HTERT RPE-1 (cell line): ENCODE results near the gene MATK.
"Not testable (repeated sequence)": the region's sequence is repeated elsewhere in the genome, so short reads cannot be mapped to it uniquely, and the experiment has no call there.

Experiments used
- in situ Hi-C: fragments of 300-500 bp; cut with MboI; formaldehyde crosslinking; loops from 4 replicates; pipeline ENCODE4 v1.14.3; 2020; ENCODE audit warnings: low sequenced_read_pairs

The MATK gene

GRCh38 chr19:3771000-3771905 lies 14.9 kb downstream of the MATK start:
- in situ Hi-C loops: no loop called here

DNA sequence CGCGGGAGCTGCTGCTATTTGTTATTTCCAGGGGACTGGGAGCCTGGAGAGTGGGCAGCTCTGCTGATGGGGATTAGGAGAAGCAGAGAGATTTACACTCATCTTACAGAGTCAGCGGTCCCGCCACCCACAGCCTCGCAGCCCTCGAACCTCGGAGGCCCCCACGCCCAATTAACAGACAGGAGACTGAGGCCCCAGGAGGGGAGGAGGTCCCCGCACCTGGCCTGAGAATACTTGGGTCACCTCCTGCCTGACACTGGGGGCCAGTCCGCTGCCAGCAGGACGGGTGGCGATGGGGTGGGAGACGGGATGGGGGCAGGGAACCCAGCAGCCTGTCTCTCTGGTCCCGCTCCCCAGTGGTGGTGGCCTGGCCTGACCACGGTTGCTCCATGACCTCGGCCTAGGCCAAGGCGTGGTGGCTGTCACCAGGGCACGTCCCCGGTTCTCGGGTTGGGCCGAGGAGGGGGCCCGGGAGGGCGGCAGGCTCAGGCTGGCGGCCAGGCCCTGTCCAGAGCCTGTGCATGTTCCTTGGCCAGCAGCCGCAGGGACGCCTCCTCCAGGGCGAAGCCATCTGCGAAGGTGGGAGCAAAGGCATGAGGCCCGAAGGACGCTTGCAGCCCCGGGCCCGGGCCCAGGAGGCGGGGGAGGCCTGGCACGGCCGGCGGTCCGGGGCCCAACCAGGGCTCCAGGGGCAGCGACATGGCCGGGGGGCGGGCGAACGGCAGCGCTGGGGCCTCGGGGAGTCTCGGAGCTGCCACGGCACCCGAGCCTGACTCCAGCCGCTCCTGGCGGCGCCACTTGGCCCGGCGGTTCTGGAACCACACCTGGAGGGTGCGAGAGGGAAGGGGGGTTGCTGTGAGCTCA lies 15.8 kb downstream of the MATK start:
- in situ Hi-C loops: no loop called here

- in situ Hi-C loops: no loop called here
These were observed 16.7 kb downstream of the MATK start for GRCh38 chr19:3769494-3769893.

- in situ Hi-C loops: no loop called here
These were observed 17.5 kb downstream of the MATK start for GRCh38 chr19:3768748-3769099.

GRCh38 chr19:3768015-3768747 lies 18.0 kb downstream of the MATK start:
- in situ Hi-C loops: no loop called here

DNA sequence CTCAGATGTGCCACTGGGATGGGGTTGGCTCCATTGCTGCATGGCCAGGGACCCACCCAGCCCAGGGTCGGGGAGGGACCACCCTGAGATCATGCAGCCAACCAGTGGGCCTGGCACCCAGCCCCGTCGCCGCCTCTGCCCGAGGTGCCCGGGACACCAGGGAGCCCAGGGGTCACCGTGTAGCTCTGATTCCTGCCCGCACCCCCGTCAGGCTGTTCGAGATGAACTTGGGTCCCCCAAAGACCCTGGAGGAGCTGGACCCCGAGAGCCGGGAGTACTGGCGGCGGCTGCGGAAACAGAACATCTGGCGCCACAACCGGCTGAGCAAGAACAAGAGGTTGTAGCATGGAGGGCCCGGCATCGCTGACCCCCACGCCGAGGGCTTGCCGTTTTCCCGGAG lies 19.1 kb downstream of the MATK start:
- in situ Hi-C loops: no loop called here

- in situ Hi-C loops: no loop called here
These were observed 19.7 kb downstream of the MATK start for GRCh38 chr19:3766520-3766919.

DNA sequence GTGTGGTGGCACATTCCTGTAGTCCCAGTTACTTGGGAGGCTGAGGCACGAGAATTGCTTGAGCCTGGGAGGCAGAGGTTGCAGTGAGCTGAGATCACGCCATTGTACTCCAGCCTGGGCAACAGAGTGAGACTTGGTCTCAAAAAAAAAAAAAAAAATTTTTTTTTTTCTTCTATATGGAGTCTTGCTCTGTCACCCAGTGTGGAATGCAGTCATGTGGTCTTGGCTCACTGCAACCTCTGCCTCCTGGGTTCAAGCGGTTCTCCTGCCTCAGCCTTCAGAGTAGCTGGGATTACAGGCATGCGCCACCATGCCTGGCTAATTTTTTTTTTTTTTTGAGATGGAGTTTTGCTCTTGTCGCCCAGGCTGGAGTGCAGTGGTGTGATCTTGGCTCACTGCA lies 20.4 kb downstream of the MATK start:
- in situ Hi-C loops: not testable (repeated sequence)

- in situ Hi-C loops: no loop called here
These were observed 21.1 kb downstream of the MATK start for GRCh38 chr19:3765121-3765520.

- in situ Hi-C loops: no loop called here
These were observed 23.4 kb downstream of the MATK start, which contains the start of gene MRPL54 for GRCh38 chr19:3762501-3763459. Gene MRPL54 (plus strand): TSS chr19:3762682. CDS start chr19:3762701, 19 bp downstream.

GRCh38 chr19:3762130-3762473 lies 24.1 kb downstream of the MATK start:
- in situ Hi-C loops: no loop called here

DNA sequence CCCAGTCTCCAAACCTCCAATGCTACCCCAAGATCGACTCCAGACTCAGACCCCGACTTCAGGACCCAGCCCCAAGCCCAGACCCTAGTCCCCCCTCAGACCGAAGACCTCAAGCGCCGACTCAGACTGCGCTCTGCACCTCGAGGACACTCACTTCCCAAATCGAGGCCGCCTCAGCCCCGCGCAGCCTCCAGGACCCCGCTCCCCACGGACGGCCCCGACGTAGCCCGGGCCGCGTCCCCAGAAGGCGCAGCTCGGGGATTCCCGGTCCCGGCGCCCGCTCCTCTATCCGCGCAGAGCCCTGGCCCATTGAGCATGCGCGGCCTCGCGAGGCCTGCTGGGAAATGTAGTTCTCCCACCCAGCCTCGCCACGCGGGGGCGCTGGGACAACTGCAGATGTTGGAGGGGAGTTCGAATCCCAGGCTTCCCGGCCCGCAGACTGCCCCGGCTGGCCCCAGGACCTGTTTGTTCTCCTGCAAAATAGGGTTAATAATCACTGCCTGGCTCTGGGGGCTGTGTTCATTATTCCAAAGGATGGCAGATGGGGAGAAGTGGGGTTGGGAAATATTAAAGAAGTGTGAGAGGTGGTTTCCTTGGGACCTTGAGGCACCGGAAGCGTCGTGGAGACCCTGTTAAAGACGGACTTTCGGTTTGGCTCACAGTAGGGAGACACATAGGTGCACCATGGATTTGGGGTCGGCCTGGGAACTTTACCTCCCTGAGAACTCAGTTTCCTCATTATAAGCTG lies 24.6 kb downstream of the MATK start, which contains the start of gene APBA3:
APBA3 (minus strand) TSS at position 311 of the 748 bp plus-strand sequence. CDS start 1,428 bp downstream, outside the sequence.
- in situ Hi-C loops: no loop called here

DNA sequence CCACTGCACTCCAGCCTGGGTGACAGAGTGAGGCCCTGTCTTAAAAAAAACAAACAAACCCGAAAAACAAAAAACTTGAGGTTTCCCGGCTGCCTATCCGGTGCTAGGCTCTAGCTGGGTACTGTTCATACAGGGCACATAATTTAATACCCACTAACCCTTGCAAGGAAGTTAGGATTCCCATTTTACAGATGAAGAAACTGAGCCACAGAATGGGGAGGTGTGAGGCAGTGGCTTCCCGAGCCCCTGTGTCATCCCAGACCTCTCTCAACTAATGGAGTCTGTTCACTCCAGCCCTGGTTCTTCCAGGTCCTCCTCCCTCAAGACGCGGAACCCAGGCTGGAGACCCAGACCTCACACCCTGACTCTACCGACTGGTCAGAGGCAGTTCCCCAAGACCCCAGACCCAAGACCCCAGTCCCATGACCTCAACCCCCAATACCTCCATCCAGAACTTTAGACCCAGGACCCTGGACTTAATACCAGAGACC lies 25.3 kb downstream of the MATK start:
- in situ Hi-C loops: no loop called here

DNA sequence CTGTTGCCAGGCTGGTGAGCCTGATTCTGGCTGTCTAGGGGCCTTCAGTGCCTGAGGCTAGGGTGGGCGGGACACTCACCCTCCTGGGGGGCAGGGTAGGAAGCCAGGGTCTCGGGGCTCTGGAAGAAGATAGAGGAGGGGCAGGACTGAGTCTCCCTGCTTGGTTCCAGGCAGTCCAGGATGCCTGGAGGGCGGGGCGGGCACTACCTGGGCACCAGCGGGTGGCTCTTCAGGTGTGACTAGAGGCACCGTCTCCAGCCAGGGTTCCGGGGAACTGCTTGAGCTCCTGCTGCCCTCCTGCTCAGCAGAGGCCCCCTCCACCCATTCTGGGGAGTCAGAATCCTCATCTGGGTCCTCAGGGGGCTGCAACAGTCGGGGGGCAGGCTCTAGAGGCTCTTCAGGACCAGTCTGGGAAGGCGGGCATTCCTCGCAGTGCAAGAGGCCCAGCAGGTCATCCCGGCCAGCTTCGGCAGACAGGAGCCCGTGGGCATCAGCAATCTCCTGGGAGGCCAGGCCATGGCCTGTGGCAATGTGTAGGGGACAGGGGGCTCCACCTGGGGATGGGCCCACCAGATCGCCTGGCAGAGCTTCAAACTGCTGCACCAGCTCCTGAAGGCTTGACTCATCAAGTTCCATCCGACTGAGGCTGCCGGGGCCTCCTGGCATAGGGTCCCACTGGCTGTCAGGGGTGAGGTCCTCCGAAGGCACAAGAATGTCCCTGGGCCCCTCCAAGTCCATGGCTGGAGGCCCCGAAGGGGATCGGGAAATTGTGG lies 26.5 kb downstream of the MATK start:
- in situ Hi-C loops: no loop called here

GRCh38 chr19:3758297-3758696 lies 27.9 kb downstream of the MATK start:
- in situ Hi-C loops: not testable (repeated sequence)

- in situ Hi-C loops: not testable (repeated sequence)
These were observed 28.5 kb downstream of the MATK start for GRCh38 chr19:3757705-3758104.

DNA sequence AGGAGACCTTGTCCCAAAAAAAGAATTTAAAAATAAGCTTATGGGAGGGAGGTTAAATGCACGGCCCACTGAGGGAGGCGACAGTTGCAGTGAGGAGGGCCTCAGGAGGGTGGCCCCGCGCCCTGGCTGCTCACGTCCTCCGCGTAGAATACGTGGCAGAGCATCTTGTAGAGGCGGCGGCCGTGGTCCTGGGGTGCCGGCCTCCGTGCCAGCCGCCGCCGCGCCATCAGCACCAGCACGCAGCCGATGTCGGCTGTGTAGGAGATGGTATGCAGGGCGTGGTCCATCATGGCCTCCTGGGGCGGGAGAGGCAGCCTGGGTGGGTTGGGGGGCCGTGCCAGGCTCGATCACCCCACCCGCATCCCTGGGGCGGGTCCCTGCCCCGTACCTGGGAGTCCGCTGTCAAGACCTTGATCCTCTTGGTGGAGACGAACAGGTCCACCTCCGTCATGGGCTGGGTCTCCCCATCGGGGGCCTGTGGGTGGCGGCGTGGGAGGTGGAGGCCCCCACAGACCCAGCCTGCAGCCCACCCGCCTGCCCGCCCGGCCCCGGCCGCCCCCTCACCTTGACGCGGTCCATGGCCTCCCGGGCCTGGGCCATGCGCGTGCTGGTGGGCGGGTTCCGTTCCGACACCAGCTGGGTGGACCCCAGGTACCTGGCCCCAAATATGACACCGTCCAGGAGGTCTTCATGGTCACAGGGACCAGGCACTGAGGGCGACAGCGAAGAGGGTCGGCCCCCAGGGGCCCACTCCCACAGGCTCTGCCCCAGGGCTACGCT lies 32.4 kb downstream of the MATK start:
- in situ Hi-C loops: no loop called here

DNA sequence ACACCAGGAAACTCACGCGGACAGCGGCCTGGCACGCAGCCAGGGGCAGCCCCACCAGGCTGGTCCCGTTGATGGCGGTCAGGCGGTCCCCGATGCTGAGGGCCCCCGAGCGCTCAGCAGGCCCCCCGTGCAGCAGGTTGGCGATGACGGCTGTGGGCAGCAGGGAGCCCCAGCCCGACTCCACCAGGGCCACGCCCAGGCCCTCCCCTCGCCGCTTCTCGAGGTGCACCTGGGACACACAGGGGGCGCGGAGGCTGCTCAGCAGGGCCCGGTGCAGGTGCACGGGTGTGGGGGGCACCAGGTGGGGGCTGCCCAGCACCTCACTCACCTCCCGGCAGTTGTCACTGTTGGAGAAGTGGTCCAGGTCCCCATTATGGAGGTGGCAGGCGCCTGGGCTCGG lies 33.7 kb downstream of the MATK start:
- in situ Hi-C loops: no loop called here
